ENCODE results near the gene GRB2.
A peak's percentile ranks its signal among the peaks of the same experiment; 100 is the strongest.

GRB2 gene

GRCh38 chr17:75407655-75408352, 2.3 kb upstream of the GRB2 start:
- no peaks in the 10 kb centered on the region for H3K36me3 ChIP-seq (ENCODE audit: control insufficient read depth, insufficient read depth, low read length)

GRCh38 chr17:75406222-75406615, 741 bp upstream of the GRB2 start:
- no peaks in the 10 kb centered on the region for H3K36me3 ChIP-seq (ENCODE audit: control insufficient read depth, insufficient read depth, low read length)
- H3K9ac ChIP-seq (ENCODE audit: low read length), result peak overlapping the region; percentile 60
- no peaks in the 10 kb centered on the region for H3K27me3 ChIP-seq (ENCODE audit: control insufficient read depth, insufficient read depth, low read length)
- H3K4me3 ChIP-seq (ENCODE audit: low read length), result peak overlapping the region; percentile 95
- peak overlapping the region; percentile 52 for H3K27ac ChIP-seq (ENCODE audit: low read depth, low read length)
- peaks cover 11% of the 10 kb centered on the region for H3K4me1 ChIP-seq (ENCODE audit: control insufficient read depth, insufficient read depth, low read length)

More at GRCh38 chr17:75407655-75408352, 2.3 kb upstream of the GRB2 start:
- no peak overlapping the region for H3K9ac ChIP-seq (ENCODE audit: low read length)
- H3K4me1 ChIP-seq (ENCODE audit: control insufficient read depth, insufficient read depth, low read length), result peaks cover 11% of the 10 kb centered on the region
- H3K4me3 ChIP-seq (ENCODE audit: low read length), result no peak overlapping the region
- no peak overlapping the region for H3K27ac ChIP-seq (ENCODE audit: low read depth, low read length)
- H3K27me3 ChIP-seq (ENCODE audit: control insufficient read depth, insufficient read depth, low read length), result no peaks in the 10 kb centered on the region

GRCh38 chr17:75404731-75405364, 630 bp downstream of the GRB2 start:
- peak overlapping the region; percentile 87 for H3K27ac ChIP-seq (ENCODE audit: low read depth, low read length)
- H3K4me1 ChIP-seq (ENCODE audit: control insufficient read depth, insufficient read depth, low read length), result peaks cover 11% of the 10 kb centered on the region
- H3K4me3 ChIP-seq (ENCODE audit: low read length), result peak overlapping the region; percentile 95
- H3K27me3 ChIP-seq (ENCODE audit: control insufficient read depth, insufficient read depth, low read length), result no peaks in the 10 kb centered on the region
- no peaks in the 10 kb centered on the region for H3K36me3 ChIP-seq (ENCODE audit: control insufficient read depth, insufficient read depth, low read length)
- peak overlapping the region; percentile 92 for H3K9ac ChIP-seq (ENCODE audit: low read length)

GRCh38 chr17:75404223-75404730, 1.2 kb downstream of the GRB2 start:
- Histone ChIP-seq H3K4me1 (ENCODE audit: control insufficient read depth, insufficient read depth, low read length) (peaks cover 11% of the 10 kb centered on the region), H3K4me3 (ENCODE audit: low read length) (peak overlapping the region; percentile 95), H3K27me3 (ENCODE audit: control insufficient read depth, insufficient read depth, low read length) (no peaks in the 10 kb centered on the region), H3K9ac (ENCODE audit: low read length) (no peak overlapping the region), H3K36me3 (ENCODE audit: control insufficient read depth, insufficient read depth, low read length) (no peaks in the 10 kb centered on the region), H3K27ac (ENCODE audit: low read depth, low read length) (peak overlapping the region; percentile 87)

GRCh38 chr17:75403131-75403530, 2.3 kb downstream of the GRB2 start:
- H3K4me3 ChIP-seq (ENCODE audit: low read length), result no peak overlapping the region
- no peak overlapping the region for H3K9ac ChIP-seq (ENCODE audit: low read length)
- H3K4me1 ChIP-seq (ENCODE audit: control insufficient read depth, insufficient read depth, low read length), result peaks cover 11% of the 10 kb centered on the region
- H3K27me3 ChIP-seq (ENCODE audit: control insufficient read depth, insufficient read depth, low read length), result no peaks in the 10 kb centered on the region
- H3K36me3 ChIP-seq (ENCODE audit: control insufficient read depth, insufficient read depth, low read length), result no peaks in the 10 kb centered on the region
- H3K27ac ChIP-seq (ENCODE audit: low read depth, low read length), result no peak overlapping the region

GRCh38 chr17:75402026-75402425, 3.5 kb downstream of the GRB2 start:
- Histone ChIP-seq H3K9ac (ENCODE audit: low read length) (no peak overlapping the region), H3K4me3 (ENCODE audit: low read length) (no peak overlapping the region), H3K27me3 (ENCODE audit: control insufficient read depth, insufficient read depth, low read length) (no peaks in the 10 kb centered on the region), H3K27ac (ENCODE audit: low read depth, low read length) (no peak overlapping the region), H3K4me1 (ENCODE audit: control insufficient read depth, insufficient read depth, low read length) (peaks cover 11% of the 10 kb centered on the region), H3K36me3 (ENCODE audit: control insufficient read depth, insufficient read depth, low read length) (no peaks in the 10 kb centered on the region)

GRCh38 chr17:75400326-75400939, 5.0 kb downstream of the GRB2 start:
- Histone ChIP-seq H3K4me1 (ENCODE audit: control insufficient read depth, insufficient read depth, low read length) (peaks cover 5% of the 10 kb centered on the region), H3K27ac (ENCODE audit: low read depth, low read length) (no peak overlapping the region), H3K4me3 (ENCODE audit: low read length) (no peak overlapping the region), H3K27me3 (ENCODE audit: control insufficient read depth, insufficient read depth, low read length) (no peaks in the 10 kb centered on the region), H3K9ac (ENCODE audit: low read length) (no peak overlapping the region), H3K36me3 (ENCODE audit: control insufficient read depth, insufficient read depth, low read length) (no peaks in the 10 kb centered on the region)

GRCh38 chr17:75398279-75398678, 7.2 kb downstream of the GRB2 start:
- Histone ChIP-seq H3K27me3 (ENCODE audit: control insufficient read depth, insufficient read depth, low read length) (no peaks in the 10 kb centered on the region), H3K36me3 (ENCODE audit: control insufficient read depth, insufficient read depth, low read length) (peaks cover 2% of the 10 kb centered on the region), H3K27ac (ENCODE audit: low read depth, low read length) (no peak overlapping the region), H3K4me3 (ENCODE audit: low read length) (no peak overlapping the region), H3K9ac (ENCODE audit: low read length) (no peak overlapping the region), H3K4me1 (ENCODE audit: control insufficient read depth, insufficient read depth, low read length) (peaks cover 11% of the 10 kb centered on the region)

GRCh38 chr17:75397217-75397616, 8.3 kb downstream of the GRB2 start:
- Histone ChIP-seq H3K27me3 (ENCODE audit: control insufficient read depth, insufficient read depth, low read length) (no peaks in the 10 kb centered on the region), H3K9ac (ENCODE audit: low read length) (no peak overlapping the region), H3K27ac (ENCODE audit: low read depth, low read length) (no peak overlapping the region), H3K4me3 (ENCODE audit: low read length) (no peak overlapping the region), H3K36me3 (ENCODE audit: control insufficient read depth, insufficient read depth, low read length) (peaks cover 2% of the 10 kb centered on the region), H3K4me1 (ENCODE audit: control insufficient read depth, insufficient read depth, low read length) (peaks cover 9% of the 10 kb centered on the region)

GRCh38 chr17:75396796-75397195, 8.7 kb downstream of the GRB2 start:
- Histone ChIP-seq H3K4me1 (ENCODE audit: control insufficient read depth, insufficient read depth, low read length) (peaks cover 13% of the 10 kb centered on the region), H3K27ac (ENCODE audit: low read depth, low read length) (no peak overlapping the region), H3K4me3 (ENCODE audit: low read length) (no peak overlapping the region)

GRCh38 chr17:75396025-75396424, 9.5 kb downstream of the GRB2 start:
- Histone ChIP-seq H3K4me1 (ENCODE audit: control insufficient read depth, insufficient read depth, low read length) (peaks cover 13% of the 10 kb centered on the region), H3K36me3 (ENCODE audit: control insufficient read depth, insufficient read depth, low read length) (peaks cover 2% of the 10 kb centered on the region), H3K9ac (ENCODE audit: low read length) (no peak overlapping the region), H3K27me3 (ENCODE audit: control insufficient read depth, insufficient read depth, low read length) (no peaks in the 10 kb centered on the region), H3K27ac (ENCODE audit: low read depth, low read length) (no peak overlapping the region), H3K4me3 (ENCODE audit: low read length) (no peak overlapping the region)

More at GRCh38 chr17:75396796-75397195, 8.7 kb downstream of the GRB2 start:
- Histone ChIP-seq H3K27me3 (ENCODE audit: control insufficient read depth, insufficient read depth, low read length) (no peaks in the 10 kb centered on the region), H3K9ac (ENCODE audit: low read length) (no peak overlapping the region), H3K36me3 (ENCODE audit: control insufficient read depth, insufficient read depth, low read length) (peaks cover 2% of the 10 kb centered on the region)

GRCh38 chr17:75394332-75394918, 11.1 kb downstream of the GRB2 start:
- peak overlapping the region; percentile 85 for H3K4me3 ChIP-seq (ENCODE audit: low read length)
- peaks cover 2% of the 10 kb centered on the region for H3K36me3 ChIP-seq (ENCODE audit: control insufficient read depth, insufficient read depth, low read length)
- peaks cover 19% of the 10 kb centered on the region for H3K4me1 ChIP-seq (ENCODE audit: control insufficient read depth, insufficient read depth, low read length)
- peak overlapping the region; percentile 79 for H3K27ac ChIP-seq (ENCODE audit: low read depth, low read length)
- peak overlapping the region; percentile 43 for H3K9ac ChIP-seq (ENCODE audit: low read length)
- no peaks in the 10 kb centered on the region for H3K27me3 ChIP-seq (ENCODE audit: control insufficient read depth, insufficient read depth, low read length)
